GM19099 (cell line): Measurements from ENCODE around the gene YLPM1.

Source experiments
- POLR2A ChIP-seq: IDR thresholded peaks from 3 replicates; pipeline ENCODE4 v1.6.1; 2011; ENCODE audit warnings: low read depth; ENCODE audit not compliant: insufficient read length; ENCODE audit errors: extremely low read depth

The YLPM1 gene, protein sequence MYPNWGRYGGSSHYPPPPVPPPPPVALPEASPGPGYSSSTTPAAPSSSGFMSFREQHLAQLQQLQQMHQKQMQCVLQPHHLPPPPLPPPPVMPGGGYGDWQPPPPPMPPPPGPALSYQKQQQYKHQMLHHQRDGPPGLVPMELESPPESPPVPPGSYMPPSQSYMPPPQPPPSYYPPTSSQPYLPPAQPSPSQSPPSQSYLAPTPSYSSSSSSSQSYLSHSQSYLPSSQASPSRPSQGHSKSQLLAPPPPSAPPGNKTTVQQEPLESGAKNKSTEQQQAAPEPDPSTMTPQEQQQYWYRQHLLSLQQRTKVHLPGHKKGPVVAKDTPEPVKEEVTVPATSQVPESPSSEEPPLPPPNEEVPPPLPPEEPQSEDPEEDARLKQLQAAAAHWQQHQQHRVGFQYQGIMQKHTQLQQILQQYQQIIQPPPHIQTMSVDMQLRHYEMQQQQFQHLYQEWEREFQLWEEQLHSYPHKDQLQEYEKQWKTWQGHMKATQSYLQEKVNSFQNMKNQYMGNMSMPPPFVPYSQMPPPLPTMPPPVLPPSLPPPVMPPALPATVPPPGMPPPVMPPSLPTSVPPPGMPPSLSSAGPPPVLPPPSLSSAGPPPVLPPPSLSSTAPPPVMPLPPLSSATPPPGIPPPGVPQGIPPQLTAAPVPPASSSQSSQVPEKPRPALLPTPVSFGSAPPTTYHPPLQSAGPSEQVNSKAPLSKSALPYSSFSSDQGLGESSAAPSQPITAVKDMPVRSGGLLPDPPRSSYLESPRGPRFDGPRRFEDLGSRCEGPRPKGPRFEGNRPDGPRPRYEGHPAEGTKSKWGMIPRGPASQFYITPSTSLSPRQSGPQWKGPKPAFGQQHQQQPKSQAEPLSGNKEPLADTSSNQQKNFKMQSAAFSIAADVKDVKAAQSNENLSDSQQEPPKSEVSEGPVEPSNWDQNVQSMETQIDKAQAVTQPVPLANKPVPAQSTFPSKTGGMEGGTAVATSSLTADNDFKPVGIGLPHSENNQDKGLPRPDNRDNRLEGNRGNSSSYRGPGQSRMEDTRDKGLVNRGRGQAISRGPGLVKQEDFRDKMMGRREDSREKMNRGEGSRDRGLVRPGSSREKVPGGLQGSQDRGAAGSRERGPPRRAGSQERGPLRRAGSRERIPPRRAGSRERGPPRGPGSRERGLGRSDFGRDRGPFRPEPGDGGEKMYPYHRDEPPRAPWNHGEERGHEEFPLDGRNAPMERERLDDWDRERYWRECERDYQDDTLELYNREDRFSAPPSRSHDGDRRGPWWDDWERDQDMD (N-terminal part only)

DNA sequence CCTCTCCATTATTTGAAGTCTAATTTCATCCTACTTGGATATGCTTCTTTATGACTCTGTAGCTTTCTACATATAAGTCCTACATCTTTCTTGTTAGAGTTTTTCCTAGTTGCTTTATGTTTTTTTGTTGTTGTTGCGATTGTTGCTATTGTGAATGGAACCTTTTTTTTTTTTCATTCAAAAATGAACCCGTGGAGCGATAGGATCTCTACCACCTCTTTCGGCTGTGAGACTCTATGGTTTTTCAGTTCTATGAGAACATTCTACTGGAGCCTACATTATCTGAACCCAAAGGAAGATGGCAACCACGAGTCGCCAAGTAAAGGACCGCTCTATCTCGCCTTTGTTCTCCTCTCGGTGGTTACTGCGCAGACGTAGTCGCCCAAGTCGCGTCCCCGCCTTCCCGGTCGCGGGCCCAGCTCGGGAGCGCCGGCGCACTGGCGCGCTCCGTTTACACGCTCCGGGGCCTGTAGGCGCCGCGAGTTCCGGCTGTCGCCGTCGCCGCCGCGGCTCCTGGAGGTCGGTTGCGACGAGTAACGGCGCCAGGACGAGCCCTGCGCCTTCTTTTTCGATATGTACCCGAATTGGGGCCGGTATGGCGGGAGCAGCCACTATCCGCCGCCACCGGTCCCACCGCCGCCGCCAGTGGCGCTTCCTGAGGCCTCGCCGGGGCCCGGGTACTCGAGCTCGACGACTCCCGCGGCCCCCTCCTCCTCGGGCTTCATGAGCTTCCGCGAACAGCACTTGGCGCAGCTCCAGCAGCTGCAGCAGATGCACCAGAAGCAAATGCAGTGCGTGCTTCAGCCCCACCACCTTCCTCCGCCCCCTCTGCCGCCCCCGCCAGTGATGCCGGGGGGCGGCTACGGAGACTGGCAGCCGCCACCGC lies at the start of gene YLPM1:
YLPM1 (plus strand) TSS at position 400 of the 886 bp plus-strand sequence; CDS start at position 574, 174 bp downstream.
- TF ChIP-seq POLR2A, result peak; percentile 96

DNA sequence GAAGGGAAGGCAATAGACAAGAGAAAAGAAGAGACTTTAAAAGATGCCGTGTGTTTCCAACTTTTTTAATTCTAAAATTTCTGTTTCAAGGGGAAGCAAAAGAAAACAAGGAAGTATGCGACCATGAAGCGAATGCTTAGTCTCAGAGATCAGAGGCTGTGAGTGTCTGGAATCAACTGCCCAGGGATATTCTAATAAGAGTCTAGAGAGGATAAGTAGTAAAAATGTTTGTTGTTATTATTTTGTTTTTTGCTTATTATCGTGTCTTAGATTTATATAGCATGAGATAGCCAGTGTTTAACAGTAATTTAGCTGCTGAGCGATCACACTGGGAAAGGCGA lies 49.8 kb upstream of the YLPM1 start:
- no peak for TF ChIP-seq POLR2A

DNA sequence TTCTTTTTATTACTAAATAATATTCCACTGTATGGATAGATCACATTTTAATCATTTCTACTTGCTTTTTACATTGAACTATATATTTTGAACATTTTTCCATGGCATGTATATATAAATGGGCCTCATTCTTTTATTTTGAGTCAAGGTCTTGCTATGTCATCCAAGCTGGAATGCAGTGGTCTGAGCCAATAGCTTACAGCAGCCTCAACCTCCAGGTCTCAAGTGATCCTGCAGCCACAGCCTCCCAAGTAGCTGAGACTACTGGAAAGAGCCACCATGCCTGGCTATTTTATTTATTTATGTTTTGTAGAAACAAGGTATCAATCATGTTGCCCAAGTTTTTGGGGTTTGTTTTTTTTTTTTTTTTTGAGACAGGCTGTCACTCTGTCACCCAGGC lies 42.6 kb upstream of the YLPM1 start:
- no peak for TF ChIP-seq POLR2A

DNA sequence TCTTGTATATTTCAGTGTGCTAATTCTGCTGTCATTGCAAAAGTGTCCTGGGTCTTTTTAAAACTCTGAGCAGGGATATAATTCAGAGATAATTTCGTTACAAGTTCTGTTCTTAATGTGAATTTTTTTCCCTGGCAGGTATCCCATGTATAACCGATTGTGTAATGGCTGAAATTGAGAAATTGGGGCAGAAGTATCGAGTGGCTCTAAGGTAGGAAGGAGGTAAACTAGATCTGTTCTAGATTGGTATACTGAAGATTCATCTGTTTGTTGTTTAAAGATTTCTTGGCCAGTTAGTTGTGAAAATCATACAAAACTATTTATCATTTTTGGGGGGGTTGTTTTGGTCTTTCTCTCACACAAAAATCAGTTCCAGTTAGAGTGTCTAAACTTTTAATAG lies 40.0 kb upstream of the YLPM1 start:
- no peak for TF ChIP-seq POLR2A

DNA sequence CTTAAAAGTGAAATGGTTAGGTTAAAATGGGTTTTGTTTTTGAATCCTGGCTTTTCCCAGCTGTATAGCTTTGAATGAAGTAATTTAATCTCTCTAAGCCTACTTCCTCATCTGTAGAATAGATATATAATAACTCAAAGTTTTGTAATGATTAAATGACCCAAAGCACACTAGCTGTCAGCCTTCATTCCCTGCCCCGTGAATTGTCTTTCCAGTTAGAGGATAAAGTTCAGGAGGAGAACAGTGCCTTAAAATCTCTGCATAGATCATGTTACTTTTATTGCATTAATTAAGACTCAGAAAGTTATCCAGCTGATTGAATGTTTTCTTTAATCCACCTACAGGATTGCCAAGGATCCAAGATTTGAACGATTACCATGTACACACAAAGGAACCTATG lies 30.7 kb upstream of the YLPM1 start:
- no peak for TF ChIP-seq POLR2A

DNA sequence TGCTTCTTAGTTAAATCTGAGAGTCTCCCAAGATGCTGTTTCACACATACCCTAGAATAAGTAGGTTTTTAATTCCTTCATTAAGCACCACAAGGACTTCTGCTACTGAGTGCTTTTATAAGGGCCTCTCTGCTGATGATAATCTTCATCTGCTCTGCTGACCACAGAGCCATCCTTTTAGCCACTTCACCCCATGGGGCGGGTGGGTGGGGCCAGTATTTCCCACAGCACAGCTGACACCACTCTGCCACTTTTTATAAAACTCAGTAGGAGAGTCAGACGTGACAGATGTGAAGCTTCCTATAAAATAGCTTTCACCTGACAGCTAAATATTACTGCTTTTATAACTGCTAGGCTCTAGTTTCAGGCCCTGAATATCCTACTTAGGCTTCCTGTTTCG lies 29.9 kb upstream of the YLPM1 start:
- TF ChIP-seq POLR2A, result no peak

DNA sequence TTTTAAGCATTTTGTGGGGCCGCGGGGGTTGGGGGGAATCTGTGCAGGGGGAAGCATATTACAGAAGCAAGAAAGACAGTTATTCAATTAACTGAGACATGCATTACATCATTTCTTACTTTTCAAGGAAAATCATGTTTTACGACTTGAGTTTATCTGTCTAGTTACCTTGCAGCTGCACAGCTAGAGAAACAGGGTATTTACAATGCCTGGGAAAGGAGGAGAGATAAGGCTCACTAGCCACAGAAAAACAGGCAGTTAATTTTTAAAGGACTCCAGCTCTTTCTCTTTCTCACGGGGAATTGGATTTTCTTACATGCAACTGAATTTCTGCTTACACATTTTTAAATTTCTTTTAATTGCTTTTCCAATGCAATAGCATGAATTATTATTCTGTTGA lies 28.0 kb upstream of the YLPM1 start:
- TF ChIP-seq POLR2A, result no peak

DNA sequence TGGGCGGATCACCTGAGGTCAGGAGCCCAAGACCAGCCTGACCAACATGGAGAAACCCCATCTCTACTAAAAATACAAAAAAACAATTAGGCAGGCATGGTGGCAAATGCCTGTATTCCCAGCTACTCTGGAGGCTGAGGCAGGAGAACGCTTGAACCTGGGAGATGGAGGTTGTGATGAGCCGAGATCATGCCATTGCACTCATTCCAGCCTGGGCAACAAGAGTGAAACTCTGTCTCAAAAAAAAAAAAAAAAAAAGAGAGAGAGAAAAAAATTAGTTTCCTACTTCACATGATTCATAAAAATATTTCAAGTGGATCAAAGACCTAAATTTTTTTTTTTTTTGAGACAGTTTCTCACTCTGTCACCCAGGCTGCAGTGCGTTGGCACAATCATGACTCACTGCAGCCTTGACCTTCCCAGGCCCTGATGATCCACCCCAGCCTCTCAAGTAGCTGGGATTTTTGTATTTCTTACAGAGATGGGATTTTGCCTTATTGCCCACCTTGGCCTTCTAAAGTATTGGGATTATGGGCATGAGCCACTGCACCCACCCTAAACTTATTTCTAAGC lies 25.3 kb upstream of the YLPM1 start:
- no peak for TF ChIP-seq POLR2A

DNA sequence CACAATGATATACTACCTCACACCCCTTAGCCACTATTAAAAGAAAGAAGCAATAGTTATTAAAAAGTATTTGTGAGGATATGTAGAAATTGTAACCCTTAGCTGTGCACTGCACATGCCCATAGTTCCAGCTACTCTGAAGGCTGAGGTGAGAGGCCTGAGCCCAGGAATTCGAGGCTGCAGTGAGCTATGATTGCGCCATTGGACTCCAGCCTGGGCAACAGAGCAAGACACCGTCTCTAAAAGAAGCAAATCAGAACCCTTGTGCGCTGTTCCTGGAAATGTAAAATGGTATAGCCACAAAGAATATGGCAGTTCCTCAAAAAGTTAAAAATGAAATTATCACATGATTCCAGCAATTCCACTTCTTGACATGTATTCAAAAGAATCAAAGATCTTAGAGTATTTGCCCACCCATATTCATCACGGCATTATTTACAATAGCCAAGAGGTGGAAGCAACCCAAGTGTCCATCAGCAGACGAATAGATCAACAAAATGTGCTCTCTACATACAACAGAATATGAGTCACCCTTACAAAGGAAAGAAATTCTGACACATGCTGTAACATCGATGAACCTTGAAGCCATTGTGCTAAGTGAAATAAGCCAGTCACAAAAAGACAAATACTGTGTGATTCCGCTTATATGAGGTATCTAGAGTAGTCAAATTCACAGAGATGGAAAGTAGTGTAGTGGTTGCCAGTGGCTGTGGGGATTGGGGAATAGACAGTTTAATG lies 23.7 kb upstream of the YLPM1 start:
- TF ChIP-seq POLR2A, result no peak

DNA sequence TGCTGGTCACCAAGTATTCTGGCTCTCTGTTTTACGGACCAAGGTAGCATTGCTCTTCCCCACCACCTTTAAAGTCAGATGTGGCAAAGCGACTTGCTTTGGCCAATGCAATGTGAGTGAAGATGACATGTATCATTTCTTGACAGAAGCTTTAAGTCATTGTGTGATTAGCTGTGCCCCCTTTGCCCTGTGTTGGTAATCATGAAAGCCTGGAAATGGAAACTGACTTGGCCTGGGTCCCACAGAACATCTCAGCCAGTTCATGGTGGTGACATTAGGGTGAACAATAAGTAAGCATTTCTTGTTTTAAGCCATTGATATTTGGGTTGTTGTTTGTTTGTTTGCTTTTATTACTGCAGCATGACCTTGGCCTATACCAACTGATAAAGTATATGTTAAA lies 15.9 kb upstream of the YLPM1 start:
- TF ChIP-seq POLR2A, result no peak

DNA sequence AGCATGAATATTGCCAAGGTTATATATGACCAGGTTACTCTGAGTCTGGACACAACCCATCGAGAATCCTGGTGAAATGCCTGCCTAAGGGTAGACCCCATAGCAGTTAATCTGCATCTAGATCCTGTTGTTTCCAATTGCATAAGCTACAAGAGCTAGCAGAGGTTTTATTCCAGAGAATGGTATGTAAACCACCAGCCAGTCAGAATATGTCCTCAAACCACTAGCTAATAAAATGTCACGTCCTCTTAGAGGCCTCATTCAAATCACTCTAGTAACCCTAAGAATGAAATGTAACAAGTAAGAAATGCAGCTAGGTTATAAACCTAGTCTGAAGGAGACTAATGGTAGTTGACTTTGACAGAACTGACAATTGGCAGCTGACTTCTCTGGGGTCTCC lies 9.0 kb upstream of the YLPM1 start:
- TF ChIP-seq POLR2A, result no peak

DNA sequence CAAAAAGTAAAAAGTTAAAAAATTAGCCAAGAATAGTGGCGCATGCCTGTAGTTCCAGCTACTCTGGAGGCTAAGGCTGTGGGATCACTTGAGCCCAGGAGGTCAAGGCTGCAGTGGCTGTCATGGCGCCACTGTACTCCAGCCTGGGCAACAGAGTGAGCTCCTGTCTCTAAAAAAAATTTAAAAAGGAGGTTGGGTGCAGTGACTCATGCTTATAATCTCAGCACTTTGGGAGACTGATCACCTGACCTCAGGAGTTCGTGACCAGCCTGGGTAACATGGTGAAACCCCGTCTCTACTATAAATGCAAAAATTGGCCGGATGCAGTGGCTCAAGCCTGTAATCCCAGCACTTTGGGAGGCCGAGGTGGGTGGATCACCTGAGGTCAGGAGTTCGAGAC lies 8.2 kb upstream of the YLPM1 start:
- TF ChIP-seq POLR2A, result no peak

DNA sequence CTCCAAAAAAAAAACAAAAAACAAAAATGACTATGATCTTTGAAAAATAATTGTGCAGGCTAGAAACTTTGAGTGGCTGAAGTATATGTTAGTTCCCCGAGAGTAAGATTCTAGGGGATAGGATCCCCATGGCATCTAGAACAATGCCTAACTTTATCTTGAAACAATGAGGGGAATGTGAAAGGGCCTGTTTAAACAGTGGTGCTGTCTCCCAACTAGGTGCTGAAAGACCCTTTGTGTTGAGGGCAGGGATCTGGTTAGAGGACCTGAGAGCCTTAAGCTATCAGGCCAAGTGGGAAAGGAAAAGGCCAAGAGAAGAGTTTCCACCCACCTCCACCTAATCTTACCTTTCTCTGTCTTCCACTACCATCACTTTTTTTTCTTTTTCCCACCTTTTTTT lies 6.8 kb upstream of the YLPM1 start:
- TF ChIP-seq POLR2A, result no peak
